GM19351 (cell line): ENCODE measurements around the gene CYP17A1.
"Not testable (repeated sequence)": the region's sequence is repeated elsewhere in the genome, so short reads cannot be mapped to it uniquely, and the experiment has no call there.

Experiments
- ATAC-seq: cut with Tn5 transposase; IDR thresholded peaks from one replicate; pipeline ENCODE4 v1.9.1; 2021; ENCODE audit warnings: mild to moderate bottlenecking, moderate library complexity; ENCODE audit not compliant: unreplicated experiment

The CYP17A1 gene

GRCh38 chr10:102837230-102837721 lies at the start of gene CYP17A1:
Gene CYP17A1, minus strand, starts transcription at chr10:102837413. Its CDS starts 52 bp downstream, at chr10:102837361.
- no peak for ATAC-seq

GRCh38 chr10:102880256-102880655 lies 43.0 kb upstream of the CYP17A1 start:
- no peak for ATAC-seq

- ATAC-seq = no peak
Observed at GRCh38 chr10:102878629-102879028, 41.4 kb upstream of the CYP17A1 start.

- ATAC-seq = no peak
Observed at GRCh38 chr10:102876747-102877153, 39.5 kb upstream of the CYP17A1 start.

- ATAC-seq = no peak
Observed at GRCh38 chr10:102872163-102872562, 35.0 kb upstream of the CYP17A1 start.

- ATAC-seq = no peak
Observed at GRCh38 chr10:102870221-102870620, 33.0 kb upstream of the CYP17A1 start.

GRCh38 chr10:102869258-102870198 lies 32.3 kb upstream of the CYP17A1 start, which contains the start of gene AS3MT:
Gene AS3MT, plus strand, starts transcription at chr10:102869470. Its CDS starts 123 bp downstream, at chr10:102869593.
- ATAC-seq = no peak

GRCh38 chr10:102868911-102869257 lies 31.7 kb upstream of the CYP17A1 start:
- no peak for ATAC-seq

GRCh38 chr10:102865620-102866019 lies 28.4 kb upstream of the CYP17A1 start:
- ATAC-seq = no peak

- no peak for ATAC-seq
Observed at GRCh38 chr10:102863660-102864059, 26.4 kb upstream of the CYP17A1 start.

GRCh38 chr10:102859911-102860310 lies 22.7 kb upstream of the CYP17A1 start:
- ATAC-seq = no peak

GRCh38 chr10:102856758-102857424 lies 19.7 kb upstream of the CYP17A1 start:
- no peak for ATAC-seq

GRCh38 chr10:102855731-102856436 lies 18.7 kb upstream of the CYP17A1 start:
- ATAC-seq = not testable (repeated sequence)

GRCh38 chr10:102853237-102853636 lies 16.0 kb upstream of the CYP17A1 start:
- ATAC-seq = not testable (repeated sequence)

GRCh38 chr10:102850025-102850518 lies 12.9 kb upstream of the CYP17A1 start:
- ATAC-seq = no peak

- ATAC-seq = no peak
Observed at GRCh38 chr10:102845352-102845902, 8.2 kb upstream of the CYP17A1 start.

- not testable (repeated sequence) for ATAC-seq
Observed at GRCh38 chr10:102844190-102844776, 7.1 kb upstream of the CYP17A1 start.

- not testable (repeated sequence) for ATAC-seq
Observed at GRCh38 chr10:102843139-102843538, 5.9 kb upstream of the CYP17A1 start.

- no peak for ATAC-seq
Observed at GRCh38 chr10:102841827-102842345, 4.7 kb upstream of the CYP17A1 start.
